ENCODE results near the gene LIMA1.

- TF ChIP-seq FOXA1 (IDR thresholded peaks at IDR 0.05) (no peak), FOXM1 (IDR thresholded peaks at IDR 0.05; ENCODE audit: borderline replicate concordance) (no peak), TARDBP (IDR thresholded peaks at IDR 0.05) (no peak), FOXK2 (IDR thresholded peaks at IDR 0.05) (no peak), ELF4 (IDR thresholded peaks at IDR 0.05) (no peak), SP1 (IDR thresholded peaks at IDR 0.05) (no peak), CTBP1 (IDR thresholded peaks at IDR 0.05; ENCODE audit: borderline replicate concordance) (no peak), NFRKB (IDR thresholded peaks at IDR 0.05) (no peak), ZNF384 (IDR thresholded peaks at IDR 0.05) (no peak), BHLHE40 (IDR thresholded peaks at IDR 0.05; ENCODE audit: borderline replicate concordance) (no peak), L3MBTL2 (conservative IDR thresholded peaks at IDR 0.05) (no peak), HDGF (IDR thresholded peaks at IDR 0.05; ENCODE audit: borderline replicate concordance) (no peak)
- TF ChIP-seq, protein P1, sequence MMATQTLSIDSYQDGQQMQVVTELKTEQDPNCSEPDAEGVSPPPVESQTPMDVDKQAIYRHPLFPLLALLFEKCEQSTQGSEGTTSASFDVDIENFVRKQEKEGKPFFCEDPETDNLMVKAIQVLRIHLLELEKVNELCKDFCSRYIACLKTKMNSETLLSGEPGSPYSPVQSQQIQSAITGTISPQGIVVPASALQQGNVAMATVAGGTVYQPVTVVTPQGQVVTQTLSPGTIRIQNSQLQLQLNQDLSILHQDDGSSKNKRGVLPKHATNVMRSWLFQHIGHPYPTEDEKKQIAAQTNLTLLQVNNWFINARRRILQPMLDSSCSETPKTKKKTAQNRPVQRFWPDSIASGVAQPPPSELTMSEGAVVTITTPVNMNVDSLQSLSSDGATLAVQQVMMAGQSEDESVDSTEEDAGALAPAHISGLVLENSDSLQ (IDR thresholded peaks at IDR 0.05) = no peak
These were observed 53.1 kb downstream of the LIMA1 start for GRCh38 chr12:50230217-50230616.

All from HEK293T (cell line).